Muscle layer of colon (tissue), 2 donors: ENCODE measurements around the gene TXNDC5.

ENCODE experiments used
- H3K27ac ChIP-seq: one replicate; pipeline ENCODE4 v1.7.0; 2013; ENCODE audit warnings: low read depth, mild to moderate bottlenecking, low read length, moderate library complexity
- H3K27me3 ChIP-seq, 2 donors: one replicate each; pipeline ENCODE4 v1.7.0; 2013; ENCODE audit warnings: low read length in 2 of 2, mild to moderate bottlenecking in 2 of 2; ENCODE audit not compliant: insufficient read depth in 2 of 2, control insufficient read depth in 1 of 2
- H3K36me3 ChIP-seq: one replicate; pipeline ENCODE4 v1.7.0; 2013; ENCODE audit warnings: mild to moderate bottlenecking, low read length; ENCODE audit not compliant: insufficient read depth
- H3K4me1 ChIP-seq: one replicate; pipeline ENCODE4 v1.7.0; 2013; ENCODE audit warnings: mild to moderate bottlenecking, low read length; ENCODE audit not compliant: insufficient read depth
- H3K4me3 ChIP-seq, 2 donors: one replicate each; pipeline ENCODE4 v1.7.0; 2013; ENCODE audit warnings: low read length in 2 of 2, low read depth in 1 of 2, mild to moderate bottlenecking in 1 of 2, moderate library complexity in 1 of 2
- H3K9ac ChIP-seq: one replicate; pipeline ENCODE4 v1.7.0; 2013; ENCODE audit warnings: low read length
- H3K9me3 ChIP-seq: one replicate; pipeline ENCODE4 v1.7.0; 2013; ENCODE audit warnings: mild to moderate bottlenecking, low read length
- donor health status: abdominal sarcoma.
- donor health status: Adenocarcinoma of cecum.

The TXNDC5 gene

DNA sequence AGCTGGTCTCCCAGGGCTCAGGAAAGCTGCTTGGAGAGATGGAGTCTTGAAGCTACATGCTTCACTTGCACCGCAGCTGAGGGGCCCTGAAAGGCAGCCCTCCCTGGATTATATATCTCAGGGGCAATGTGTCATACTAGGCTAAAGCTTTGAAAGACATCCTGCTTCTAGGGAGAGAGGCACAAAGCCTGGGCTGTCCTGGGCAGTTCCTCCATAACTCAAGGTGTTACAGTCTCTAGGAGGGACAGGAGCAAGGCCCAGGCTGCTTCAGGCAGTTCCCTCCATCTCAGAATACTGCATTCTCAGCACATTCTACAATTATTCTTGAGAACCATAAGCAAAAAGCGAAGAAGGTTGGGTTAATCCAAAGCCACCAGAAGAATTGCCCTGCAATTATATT lies 22.0 kb upstream of the TXNDC5 start:
- Histone ChIP-seq H3K4me1 (no peaks in the 10 kb centered on the region), H3K27me3 (no peaks in the 10 kb centered on the region), H3K9ac (no peak overlapping the region), H3K9me3 (no peaks in the 10 kb centered on the region), H3K27ac (no peak overlapping the region), H3K36me3 (no peaks in the 10 kb centered on the region), H3K4me3 (no peak overlapping the region)

DNA sequence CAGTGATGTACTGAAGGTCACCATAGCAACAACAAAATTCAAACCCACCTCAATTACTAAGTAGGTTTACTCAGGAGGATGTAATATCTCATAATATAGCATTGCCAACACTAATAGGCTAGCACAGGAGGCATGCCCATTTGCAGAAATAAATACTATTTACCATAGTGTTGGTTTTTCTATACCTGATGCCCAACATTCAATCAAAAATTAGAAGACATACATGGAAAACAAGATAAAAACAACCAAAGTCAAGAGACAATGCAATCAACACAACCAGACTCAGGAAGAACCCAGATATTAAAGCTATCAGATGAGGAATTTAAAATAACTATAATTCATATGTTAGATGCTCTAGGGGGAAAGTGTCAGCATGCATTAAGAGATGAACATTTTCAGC lies 14.3 kb upstream of the TXNDC5 start:
- Histone ChIP-seq H3K4me1 (no peaks in the 10 kb centered on the region), H3K9me3 (no peaks in the 10 kb centered on the region), H3K27me3 (no peaks in the 10 kb centered on the region), H3K4me3 (no peak overlapping the region), H3K27ac (no peak overlapping the region), H3K9ac (no peak overlapping the region), H3K36me3 (no peaks in the 10 kb centered on the region)

DNA sequence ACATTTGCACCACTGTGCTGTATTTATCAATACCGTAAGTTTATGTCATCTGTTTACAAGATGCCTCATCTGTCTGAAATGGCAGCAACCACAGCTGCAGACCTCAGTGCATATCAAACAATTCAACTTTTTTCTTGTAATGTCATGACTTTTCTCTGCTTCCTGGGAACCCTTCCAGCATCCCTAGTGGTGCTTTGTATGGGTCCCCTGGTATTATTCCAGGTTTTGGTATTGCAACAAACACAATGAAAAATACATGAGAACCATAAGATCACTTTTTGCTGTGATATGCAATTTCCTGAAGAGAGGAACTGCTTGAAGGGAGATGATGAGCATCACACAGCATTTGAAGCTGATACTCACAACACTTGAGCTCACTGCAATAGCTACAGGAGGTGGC lies 12.0 kb upstream of the TXNDC5 start:
- no peaks in the 10 kb centered on the region for H3K27me3 ChIP-seq
- H3K4me1 ChIP-seq = no peaks in the 10 kb centered on the region
- H3K27ac ChIP-seq = no peak overlapping the region
- H3K9me3 ChIP-seq = no peaks in the 10 kb centered on the region
- no peak overlapping the region for H3K9ac ChIP-seq
- no peak overlapping the region for H3K4me3 ChIP-seq
- H3K36me3 ChIP-seq = no peaks in the 10 kb centered on the region

DNA sequence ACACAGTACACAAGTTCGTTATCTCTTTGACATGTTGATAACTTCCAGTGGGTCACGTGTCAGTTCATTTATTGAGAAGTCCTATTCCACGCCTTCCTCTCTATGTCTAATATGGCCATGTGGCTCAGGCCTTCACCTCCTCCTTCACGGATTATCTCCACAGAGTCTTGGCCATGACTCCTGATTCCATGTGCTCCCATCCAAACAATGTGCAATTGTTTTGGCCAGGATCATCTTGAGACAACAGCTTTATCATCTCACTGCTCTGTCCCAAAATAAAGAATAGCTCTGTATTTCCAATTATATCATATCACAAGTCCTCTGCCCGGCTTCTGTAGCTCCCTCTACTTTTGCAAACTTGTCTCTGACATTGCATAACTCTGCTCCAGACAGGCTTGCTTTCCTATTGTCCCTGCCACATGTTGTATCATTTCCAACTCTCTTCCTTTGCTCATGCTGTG lies 11.1 kb upstream of the TXNDC5 start:
- Histone ChIP-seq H3K27ac (no peak overlapping the region), H3K9ac (no peak overlapping the region), H3K9me3 (no peaks in the 10 kb centered on the region), H3K4me1 (no peaks in the 10 kb centered on the region), H3K36me3 (no peaks in the 10 kb centered on the region), H3K27me3 (no peaks in the 10 kb centered on the region), H3K4me3 (no peak overlapping the region)

DNA sequence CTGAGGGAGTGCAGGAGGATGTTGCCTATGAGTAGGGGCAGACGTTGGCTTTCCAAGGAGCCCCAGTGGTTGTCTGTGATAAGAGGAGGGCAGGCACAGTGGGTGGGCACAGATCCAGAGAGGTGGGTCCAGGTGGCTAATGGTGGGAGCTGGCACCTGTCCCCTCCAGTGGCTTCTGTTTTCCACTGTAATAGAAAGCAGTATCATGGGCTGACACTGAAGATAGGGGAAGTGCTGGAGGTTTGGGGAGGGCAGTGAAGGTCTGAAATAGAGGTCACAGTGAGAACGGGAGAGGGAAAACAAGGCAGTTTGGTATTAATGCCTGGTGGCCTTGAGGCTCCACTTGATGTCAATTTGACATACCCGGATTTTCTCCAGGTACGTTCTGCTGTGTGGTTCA lies 10.5 kb upstream of the TXNDC5 start:
- no peaks in the 10 kb centered on the region for H3K9me3 ChIP-seq
- H3K27ac ChIP-seq = no peak overlapping the region
- no peaks in the 10 kb centered on the region for H3K27me3 ChIP-seq
- no peaks in the 10 kb centered on the region for H3K4me1 ChIP-seq
- no peaks in the 10 kb centered on the region for H3K36me3 ChIP-seq
- no peak overlapping the region for H3K4me3 ChIP-seq
- no peak overlapping the region for H3K9ac ChIP-seq

DNA sequence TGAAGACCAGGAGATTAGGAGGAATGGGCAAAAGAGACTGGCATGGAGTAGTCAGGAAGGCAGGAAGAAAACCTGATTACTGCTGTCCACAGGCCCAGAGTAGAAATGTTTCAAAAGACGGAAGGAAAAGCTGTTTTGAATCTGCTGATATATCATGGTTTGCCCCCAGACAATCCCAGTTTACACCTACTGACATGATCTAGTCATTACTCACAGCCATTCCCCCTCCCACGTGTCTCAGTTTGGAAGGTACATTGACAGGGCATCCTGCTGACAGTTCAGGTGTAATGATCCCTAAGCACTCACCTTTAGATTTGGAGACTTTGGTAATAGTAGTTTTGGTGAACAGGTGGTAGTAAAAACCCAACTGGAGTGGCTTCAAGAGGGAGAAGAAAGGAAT lies 9.8 kb upstream of the TXNDC5 start:
- Histone ChIP-seq H3K4me3 (no peak overlapping the region), H3K9ac (no peak overlapping the region), H3K27ac (no peak overlapping the region), H3K27me3 (no peaks in the 10 kb centered on the region), H3K36me3 (no peaks in the 10 kb centered on the region), H3K9me3 (no peaks in the 10 kb centered on the region), H3K4me1 (no peaks in the 10 kb centered on the region)

DNA sequence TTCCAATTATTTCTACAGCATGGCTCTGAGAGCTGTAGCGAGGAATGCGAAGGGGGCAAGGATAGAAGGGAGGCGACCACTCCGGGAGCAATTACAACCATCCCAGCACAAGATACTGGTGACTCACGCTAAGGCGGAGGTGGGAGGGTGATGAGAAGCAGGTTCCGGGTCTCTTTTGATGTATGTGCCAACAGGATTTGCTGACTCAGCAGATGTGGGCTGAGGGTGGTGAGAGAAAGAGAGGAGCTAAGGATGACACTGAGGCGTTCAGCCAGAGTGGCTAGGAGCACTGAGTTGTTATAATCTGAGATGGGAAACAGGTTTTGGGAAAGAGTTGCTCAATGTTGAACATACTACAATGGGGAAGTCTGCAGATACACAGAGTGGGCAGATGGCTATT lies 9.3 kb upstream of the TXNDC5 start:
- Histone ChIP-seq H3K4me1 (no peaks in the 10 kb centered on the region), H3K9me3 (no peaks in the 10 kb centered on the region)

DNA sequence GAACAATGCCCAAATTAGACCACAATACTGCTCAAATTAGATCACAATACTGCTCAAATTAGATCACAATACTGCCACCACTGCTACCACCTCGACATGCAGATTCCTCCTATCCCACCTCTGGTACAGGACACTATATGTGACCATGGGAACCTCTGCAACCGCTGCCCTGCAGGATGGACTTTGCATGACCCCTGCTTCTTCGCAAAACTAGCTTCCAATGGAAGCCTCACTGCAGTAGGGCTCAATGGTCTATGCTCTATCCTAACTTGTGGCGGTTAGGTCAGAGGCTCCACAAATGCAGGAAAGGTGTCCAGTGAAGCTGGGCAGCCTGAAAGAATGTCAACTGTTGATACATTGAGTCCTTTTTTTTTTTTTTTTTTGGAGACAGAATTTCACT lies 7.8 kb upstream of the TXNDC5 start:
- Histone ChIP-seq H3K9me3 (no peaks in the 10 kb centered on the region), H3K36me3 (no peaks in the 10 kb centered on the region), H3K4me1 (no peaks in the 10 kb centered on the region), H3K27ac (no peak overlapping the region), H3K9ac (no peak overlapping the region), H3K27me3 (no peaks in the 10 kb centered on the region), H3K4me3 (no peak overlapping the region)

More for the DNA sequence above, 9.3 kb upstream of the TXNDC5 start:
- no peaks in the 10 kb centered on the region for H3K27me3 ChIP-seq
- no peak overlapping the region for H3K9ac ChIP-seq
- no peak overlapping the region for H3K4me3 ChIP-seq
- H3K36me3 ChIP-seq = no peaks in the 10 kb centered on the region
- H3K27ac ChIP-seq = no peak overlapping the region

DNA sequence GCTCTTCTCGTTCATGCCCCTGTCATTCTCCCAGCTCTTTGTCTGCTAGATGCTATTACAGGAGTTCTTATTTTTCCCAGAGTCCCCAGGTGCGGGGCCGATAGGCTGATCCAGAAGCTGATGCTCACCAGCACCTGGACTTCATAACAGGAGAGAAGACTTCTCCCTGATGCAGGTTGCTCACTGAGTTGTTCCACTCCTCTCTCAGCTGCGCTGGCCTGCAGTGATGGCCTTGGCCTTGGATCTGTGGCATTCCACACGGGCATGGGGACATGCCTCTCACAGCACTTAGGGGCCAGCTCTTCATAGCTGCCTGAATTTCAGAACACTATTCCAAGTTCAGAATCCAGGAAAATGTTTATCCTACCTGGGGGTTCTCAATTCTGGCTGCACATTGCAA lies 7.1 kb upstream of the TXNDC5 start:
- Histone ChIP-seq H3K9me3 (no peaks in the 10 kb centered on the region), H3K4me1 (no peaks in the 10 kb centered on the region), H3K27ac (no peak overlapping the region), H3K9ac (no peak overlapping the region), H3K36me3 (no peaks in the 10 kb centered on the region), H3K4me3 (no peak overlapping the region), H3K27me3 (no peaks in the 10 kb centered on the region)

DNA sequence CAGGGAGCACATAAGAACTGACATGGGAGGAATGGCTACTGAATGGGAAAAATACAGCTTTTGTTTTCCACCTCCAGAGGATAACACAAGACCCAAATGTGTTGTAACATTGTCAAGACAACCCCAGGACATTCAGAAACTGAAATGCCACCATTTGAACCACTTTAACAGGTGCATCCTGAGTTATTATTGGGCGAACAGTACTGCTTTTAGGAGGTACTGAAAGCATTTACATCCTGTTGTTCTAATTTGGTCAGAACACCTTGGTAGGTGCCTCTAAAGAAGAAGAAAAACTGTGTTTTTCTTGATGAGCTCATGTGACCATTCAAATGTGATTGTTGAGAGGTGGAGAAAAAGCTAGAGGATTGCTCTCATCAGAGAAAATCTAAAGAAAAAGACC lies 6.4 kb upstream of the TXNDC5 start:
- no peaks in the 10 kb centered on the region for H3K36me3 ChIP-seq
- no peaks in the 10 kb centered on the region for H3K27me3 ChIP-seq
- no peak overlapping the region for H3K9ac ChIP-seq
- no peak overlapping the region for H3K27ac ChIP-seq
- H3K4me1 ChIP-seq = no peaks in the 10 kb centered on the region
- H3K4me3 ChIP-seq = no peak overlapping the region
- no peaks in the 10 kb centered on the region for H3K9me3 ChIP-seq

DNA sequence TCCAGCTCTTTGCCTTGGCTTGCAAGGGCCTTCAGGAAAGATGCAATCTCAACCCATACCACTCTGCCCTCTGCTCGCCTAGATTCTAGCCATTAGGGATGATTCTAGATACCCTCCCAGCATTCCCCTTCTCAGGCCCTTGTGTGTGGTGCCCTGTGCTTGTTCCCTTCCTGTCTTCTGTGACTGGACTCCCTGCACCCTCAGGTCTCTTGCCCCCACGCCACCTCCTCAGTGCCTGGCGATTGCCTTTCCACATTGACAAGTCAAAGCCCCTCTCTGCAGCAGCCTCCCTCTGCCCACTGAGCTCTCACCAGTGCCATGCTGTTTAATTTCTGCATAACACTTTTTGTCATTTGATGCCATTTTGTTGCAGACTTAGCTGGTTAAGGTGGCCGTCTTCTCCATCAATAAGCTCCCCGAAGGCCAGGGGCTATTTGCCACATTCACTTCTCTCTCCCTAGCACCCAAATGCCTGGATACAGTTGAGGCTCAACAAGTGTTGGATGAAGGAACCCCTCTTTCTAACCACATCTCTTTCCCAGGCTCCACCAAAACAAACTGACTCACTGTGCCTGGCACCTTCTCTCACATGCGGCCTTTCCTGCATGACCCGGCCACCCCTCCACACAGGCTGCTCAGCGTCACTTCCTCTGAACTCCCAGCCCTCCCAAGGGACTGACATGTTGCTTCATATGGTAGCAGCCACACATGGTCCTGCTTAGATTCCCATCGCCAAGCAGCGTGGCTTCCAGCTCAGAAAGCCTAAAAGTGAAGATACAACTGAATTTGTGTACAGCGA lies 4.6 kb upstream of the TXNDC5 start:
- no peaks in the 10 kb centered on the region for H3K36me3 ChIP-seq
- no peak overlapping the region for H3K9ac ChIP-seq
- H3K27me3 ChIP-seq = no peaks in the 10 kb centered on the region
- no peak overlapping the region for H3K4me3 ChIP-seq
- no peaks in the 10 kb centered on the region for H3K4me1 ChIP-seq
- no peak overlapping the region for H3K27ac ChIP-seq
- no peaks in the 10 kb centered on the region for H3K9me3 ChIP-seq

DNA sequence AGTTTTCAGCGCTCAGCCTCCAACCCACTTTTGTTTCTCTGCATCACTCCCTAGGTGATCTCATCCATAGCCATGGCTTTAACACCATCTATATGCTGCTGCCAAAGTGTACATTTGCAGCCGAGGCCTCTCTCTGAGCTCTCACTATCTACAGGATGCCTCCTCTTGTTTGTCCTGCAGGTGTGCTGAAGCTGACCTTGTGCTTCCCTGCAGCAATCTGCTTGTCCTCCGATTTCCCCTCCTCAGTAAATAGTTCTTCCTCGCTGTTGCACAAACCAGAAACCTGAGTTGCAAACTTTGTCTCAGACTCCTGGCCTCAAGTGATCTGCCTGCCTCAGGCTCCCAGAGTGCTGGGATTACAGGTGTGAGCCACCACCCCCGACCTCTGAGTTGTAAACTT lies 3.7 kb upstream of the TXNDC5 start:
- H3K27ac ChIP-seq = no peak overlapping the region
- H3K9me3 ChIP-seq = no peaks in the 10 kb centered on the region
- H3K4me3 ChIP-seq = no peak overlapping the region
- H3K9ac ChIP-seq = no peak overlapping the region
- H3K4me1 ChIP-seq = peaks cover 3% of the 10 kb centered on the region
- no peaks in the 10 kb centered on the region for H3K27me3 ChIP-seq
- no peaks in the 10 kb centered on the region for H3K36me3 ChIP-seq
